ENCODE data around the gene COL5A1. TPM values are rescaled to one million over a fixed set of nuclear protein-coding genes. Genes with fewer than 3 reads are reported as not detected.

The COL5A1 gene
- total RNA-seq, 5 donors from 2014 or later (not counting 1 experiment from before 2014, with no cell fraction given) = 0.18 to 2.3 (median 1.7) TPM

GRCh38 chr9:134774410-134774809 lies 132.8 kb downstream of the COL5A1 start:
- no peak for ATAC-seq (replicated peaks in 1 of 4)
- CTCF ChIA-PET = no interaction called here
- Histone ChIP-seq H3K27ac (ENCODE audit: low read length) (no peak overlapping the region), H3K4me1 (ENCODE audit: control insufficient read depth in 1 of 2, extremely low read depth in 1 of 2, insufficient read depth in 2 of 2, low read length in 2 of 2) (no peaks in the 10 kb centered on the region), H3K27me3 (replicated peaks in 1 of 2; ENCODE audit: control insufficient read depth in 2 of 2, extremely low read depth in 1 of 2, insufficient read depth in 2 of 2, low read length in 1 of 2) (peaks cover 0 to 6% of the 10 kb centered on the region in 2 experiments), H3K4me3 (ENCODE audit: control insufficient read depth in 1 of 2, extremely low read depth in 1 of 2, low read length in 1 of 2) (no peak overlapping the region), H3K9me3 (no peaks in the 10 kb centered on the region), H3K36me3 (ENCODE audit: control insufficient read depth in 2 of 2, extremely low read depth in 1 of 2, insufficient read depth in 1 of 2, low read length in 1 of 2) (no peaks in the 10 kb centered on the region)
- no peak for DNase-seq
- no peaks in the 10 kb centered on the region for H3K4me1 Mint-ChIP-seq
- no peak overlapping the region for H3K4me3 Mint-ChIP-seq
- 89% methylated on average over 9 of the region's 10 CpGs for WGBS (ENCODE audit: insufficient coverage)
- H3K27me3 Mint-ChIP-seq = peaks cover 3 to 8% of the 10 kb centered on the region in 2 donors
- H3K9me3 Mint-ChIP-seq = no peaks in the 10 kb centered on the region
- H3K36me3 Mint-ChIP-seq = no peaks in the 10 kb centered on the region
- no peak overlapping the region for H3K27ac Mint-ChIP-seq
- POLR2A ChIA-PET = interaction anchor here in 1 of 2 donors (0.6 kb wide), 1 partner anchor 190 kb away, joined by 3 read pairs; no protein-coding TSS in a partner anchor

GRCh38 chr9:134775081-134775951 lies 133.7 kb downstream of the COL5A1 start:
- Histone ChIP-seq H3K9me3 (no peaks in the 10 kb centered on the region), H3K4me1 (ENCODE audit: control insufficient read depth in 1 of 2, extremely low read depth in 1 of 2, insufficient read depth in 2 of 2, low read length in 2 of 2) (no peaks in the 10 kb centered on the region), H3K27ac (ENCODE audit: low read length) (no peak overlapping the region), H3K36me3 (ENCODE audit: control insufficient read depth in 2 of 2, extremely low read depth in 1 of 2, insufficient read depth in 1 of 2, low read length in 1 of 2) (no peaks in the 10 kb centered on the region), H3K4me3 (ENCODE audit: control insufficient read depth in 1 of 2, extremely low read depth in 1 of 2, low read length in 1 of 2) (no peak overlapping the region), H3K27me3 (replicated peaks in 1 of 2; ENCODE audit: control insufficient read depth in 2 of 2, extremely low read depth in 1 of 2, insufficient read depth in 2 of 2, low read length in 1 of 2) (peaks cover 0 to 5% of the 10 kb centered on the region in 2 experiments)
- H3K27me3 Mint-ChIP-seq = peaks cover 5 to 8% of the 10 kb centered on the region in 2 donors
- DNase-seq (no peak), ATAC-seq (replicated peaks in 1 of 4) (no peak)
- no peak overlapping the region for H3K27ac Mint-ChIP-seq
- no peaks in the 10 kb centered on the region for H3K4me1 Mint-ChIP-seq
- H3K4me3 Mint-ChIP-seq = no peak overlapping the region
- WGBS (ENCODE audit: insufficient coverage) = 87% methylated on average over 24 of the region's 30 CpGs
- H3K9me3 Mint-ChIP-seq = no peaks in the 10 kb centered on the region
- CTCF ChIA-PET = no interaction called here
- no peaks in the 10 kb centered on the region for H3K36me3 Mint-ChIP-seq
- POLR2A ChIA-PET = no interaction called here

- peaks cover 5 to 8% of the 10 kb centered on the region in 2 donors for H3K27me3 Mint-ChIP-seq
- no peak overlapping the region for H3K27ac Mint-ChIP-seq
- no peaks in the 10 kb centered on the region for H3K9me3 Mint-ChIP-seq
- ATAC-seq (replicated peaks in 1 of 4) (no peak), DNase-seq (no peak)
- H3K9me3 ChIP-seq = no peaks in the 10 kb centered on the region
- no peaks in the 10 kb centered on the region for H3K4me1 ChIP-seq (ENCODE audit: control insufficient read depth in 1 of 2, extremely low read depth in 1 of 2, insufficient read depth in 2 of 2, low read length in 2 of 2)
- no peak overlapping the region for H3K27ac ChIP-seq (ENCODE audit: low read length)
- no peaks in the 10 kb centered on the region for H3K36me3 ChIP-seq (ENCODE audit: control insufficient read depth in 2 of 2, extremely low read depth in 1 of 2, insufficient read depth in 1 of 2, low read length in 1 of 2)
- CTCF ChIA-PET = no interaction called here
- H3K4me3 Mint-ChIP-seq = no peak overlapping the region
- H3K4me3 ChIP-seq (ENCODE audit: control insufficient read depth in 1 of 2, extremely low read depth in 1 of 2, low read length in 1 of 2) = no peak overlapping the region
- 80% methylated on average over 5 of the region's 19 CpGs for WGBS (ENCODE audit: insufficient coverage)
- no peaks in the 10 kb centered on the region for H3K4me1 Mint-ChIP-seq
- POLR2A ChIA-PET = no interaction called here
- no peaks in the 10 kb centered on the region for H3K36me3 Mint-ChIP-seq
- H3K27me3 ChIP-seq (replicated peaks in 1 of 2; ENCODE audit: control insufficient read depth in 2 of 2, extremely low read depth in 1 of 2, insufficient read depth in 2 of 2, low read length in 1 of 2) = peaks cover 0 to 13% of the 10 kb centered on the region in 2 experiments
Measured at GRCh38 chr9:134776080-134776796, 134.6 kb downstream of the COL5A1 start.

- peaks cover 0 to 2% of the 10 kb centered on the region in 2 donors for H3K27me3 Mint-ChIP-seq
- no peaks in the 10 kb centered on the region for H3K36me3 Mint-ChIP-seq
- POLR2A ChIA-PET = no interaction called here
- Histone ChIP-seq H3K4me3 (ENCODE audit: control insufficient read depth in 1 of 2, extremely low read depth in 1 of 2, low read length in 1 of 2) (no peak overlapping the region), H3K36me3 (ENCODE audit: control insufficient read depth in 2 of 2, extremely low read depth in 1 of 2, insufficient read depth in 1 of 2, low read length in 1 of 2) (no peaks in the 10 kb centered on the region), H3K27ac (ENCODE audit: low read length) (no peak overlapping the region), H3K9me3 (no peaks in the 10 kb centered on the region), H3K4me1 (ENCODE audit: control insufficient read depth in 1 of 2, extremely low read depth in 1 of 2, insufficient read depth in 2 of 2, low read length in 2 of 2) (no peaks in the 10 kb centered on the region), H3K27me3 (replicated peaks in 1 of 2; ENCODE audit: control insufficient read depth in 2 of 2, extremely low read depth in 1 of 2, insufficient read depth in 2 of 2, low read length in 1 of 2) (peaks cover 0 to 13% of the 10 kb centered on the region in 2 experiments)
- no peaks in the 10 kb centered on the region for H3K4me1 Mint-ChIP-seq
- no peak for ATAC-seq (replicated peaks in 1 of 4)
- H3K9me3 Mint-ChIP-seq = no peaks in the 10 kb centered on the region
- WGBS (ENCODE audit: insufficient coverage) = 86% methylated on average over 13 of the region's 13 CpGs
- no peak overlapping the region for H3K27ac Mint-ChIP-seq
- no peak overlapping the region for H3K4me3 Mint-ChIP-seq
- CTCF ChIA-PET = no interaction called here
- DNase-seq = no peak
Measured at GRCh38 chr9:134777153-134777552, 135.6 kb downstream of the COL5A1 start.

GRCh38 chr9:134778156-134778555 lies 136.6 kb downstream of the COL5A1 start:
- ChIA-PET CTCF (no interaction called here), POLR2A (no interaction called here)
- peaks cover 0 to 10% of the 10 kb centered on the region in 2 experiments for H3K27me3 ChIP-seq (replicated peaks in 1 of 2; ENCODE audit: control insufficient read depth in 2 of 2, extremely low read depth in 1 of 2, insufficient read depth in 2 of 2, low read length in 1 of 2)
- DNase-seq = no peak
- Mint-ChIP-seq H3K36me3 (no peaks in the 10 kb centered on the region), H3K4me1 (no peaks in the 10 kb centered on the region), H3K4me3 (no peak overlapping the region), H3K27me3 (peaks cover 0 to 4% of the 10 kb centered on the region in 2 donors), H3K9me3 (no peaks in the 10 kb centered on the region), H3K27ac (no peak overlapping the region)
- no peak for ATAC-seq (replicated peaks in 1 of 4)
- no peaks in the 10 kb centered on the region for H3K9me3 ChIP-seq
- H3K4me3 ChIP-seq (ENCODE audit: control insufficient read depth in 1 of 2, extremely low read depth in 1 of 2, low read length in 1 of 2) = no peak overlapping the region
- H3K27ac ChIP-seq (ENCODE audit: low read length) = no peak overlapping the region
- no peaks in the 10 kb centered on the region for H3K36me3 ChIP-seq (ENCODE audit: control insufficient read depth in 2 of 2, extremely low read depth in 1 of 2, insufficient read depth in 1 of 2, low read length in 1 of 2)
- no peaks in the 10 kb centered on the region for H3K4me1 ChIP-seq (ENCODE audit: control insufficient read depth in 1 of 2, extremely low read depth in 1 of 2, insufficient read depth in 2 of 2, low read length in 2 of 2)
- 72% methylated on average over 13 of the region's 13 CpGs for WGBS (ENCODE audit: insufficient coverage)

- no peak overlapping the region for H3K27ac ChIP-seq (ENCODE audit: low read length)
- H3K27me3 ChIP-seq (replicated peaks in 1 of 2; ENCODE audit: control insufficient read depth in 2 of 2, extremely low read depth in 1 of 2, insufficient read depth in 2 of 2, low read length in 1 of 2) = peaks cover 0 to 10% of the 10 kb centered on the region in 2 experiments
- Mint-ChIP-seq H3K9me3 (no peaks in the 10 kb centered on the region), H3K4me3 (no peak overlapping the region), H3K36me3 (no peaks in the 10 kb centered on the region), H3K27ac (no peak overlapping the region), H3K27me3 (peaks cover 0 to 4% of the 10 kb centered on the region in 2 donors), H3K4me1 (no peaks in the 10 kb centered on the region)
- 83% methylated on average over 10 of the region's 17 CpGs for WGBS (ENCODE audit: insufficient coverage)
- POLR2A ChIA-PET = no interaction called here
- no peaks in the 10 kb centered on the region for H3K9me3 ChIP-seq
- DNase-seq (no peak), ATAC-seq (replicated peaks in 1 of 4) (no peak)
- CTCF ChIA-PET = no interaction called here
- no peaks in the 10 kb centered on the region for H3K36me3 ChIP-seq (ENCODE audit: control insufficient read depth in 2 of 2, extremely low read depth in 1 of 2, insufficient read depth in 1 of 2, low read length in 1 of 2)
- no peaks in the 10 kb centered on the region for H3K4me1 ChIP-seq (ENCODE audit: control insufficient read depth in 1 of 2, extremely low read depth in 1 of 2, insufficient read depth in 2 of 2, low read length in 2 of 2)
- H3K4me3 ChIP-seq (ENCODE audit: control insufficient read depth in 1 of 2, extremely low read depth in 1 of 2, low read length in 1 of 2) = no peak overlapping the region
Measured at GRCh38 chr9:134778841-134779411, 137.3 kb downstream of the COL5A1 start.

Measured in T-cell (primary cell).